Measurements from ENCODE around the gene P2RX2. TPM values are rescaled to one million over a fixed set of nuclear protein-coding genes. Genes with fewer than 3 reads are reported as not detected.

P2RX2 gene
- total RNA-seq, 4 donors from 2014 or later = 0.47 to 3.9 (median 3.3) TPM

- Histone ChIP-seq H3K27me3 (no peaks in the 10 kb centered on the region), H3K36me3 (peaks cover 0 to 100% of the 10 kb centered on the region in 2 donors), H3K4me3 (no peak overlapping the region), H3K27ac (no peak overlapping the region), H3K4me1 (no peaks in the 10 kb centered on the region), H3K9me3 (no peaks in the 10 kb centered on the region)
- ATAC-seq = no peak
- no peak for TF ChIP-seq EP300 (IDR thresholded peaks at IDR 0.05)
- TF ChIP-seq CTCF (IDR thresholded peaks at IDR 0.05) = no peak
- no peak for TF ChIP-seq POLR2AphosphoS5 (IDR thresholded peaks at IDR 0.05)
- no peak for TF ChIP-seq POLR2A (IDR thresholded peaks at IDR 0.05)
- 86% methylated on average over 10 to 12 of the region's 29 CpGs for WGBS, 2 donors (ENCODE audit: low coverage in 1 of 2)
Measured at GRCh38 chr12:132662901-132663755, 44.6 kb downstream of the P2RX2 start.

GRCh38 chr12:132664206-132665148 is 45.9 kb downstream of the P2RX2 start:
- no peaks in the 10 kb centered on the region for H3K9me3 ChIP-seq
- 78 to 80% methylated on average over 8 to 12 of the region's 21 CpGs for WGBS, 2 donors (ENCODE audit: low coverage in 1 of 2)
- H3K27me3 ChIP-seq = no peaks in the 10 kb centered on the region
- H3K4me1 ChIP-seq = no peaks in the 10 kb centered on the region
- no peak overlapping the region for H3K4me3 ChIP-seq
- no peak overlapping the region for H3K27ac ChIP-seq
- ATAC-seq = no peak
- H3K36me3 ChIP-seq = peaks cover 0 to 100% of the 10 kb centered on the region in 2 donors
- TF ChIP-seq CTCF (IDR thresholded peaks at IDR 0.05) (no peak), POLR2A (IDR thresholded peaks at IDR 0.05) (no peak), POLR2AphosphoS5 (IDR thresholded peaks at IDR 0.05) (no peak), EP300 (IDR thresholded peaks at IDR 0.05) (no peak)

- H3K4me3 ChIP-seq = no peak overlapping the region
- H3K27me3 ChIP-seq = no peaks in the 10 kb centered on the region
- no peaks in the 10 kb centered on the region for H3K4me1 ChIP-seq
- H3K36me3 ChIP-seq = peaks cover 0 to 100% of the 10 kb centered on the region in 2 donors
- WGBS, 2 donors (ENCODE audit: low coverage in 1 of 2) = 92 to 94% methylated on average over 12 of the region's 13 CpGs
- H3K27ac ChIP-seq = no peak overlapping the region
- no peak for ATAC-seq
- TF ChIP-seq EP300 (IDR thresholded peaks at IDR 0.05) (no peak), POLR2A (IDR thresholded peaks at IDR 0.05) (no peak), POLR2AphosphoS5 (IDR thresholded peaks at IDR 0.05) (no peak)
- no peaks in the 10 kb centered on the region for H3K9me3 ChIP-seq
Measured at GRCh38 chr12:132665149-132665491, 46.5 kb downstream of the P2RX2 start.

GRCh38 chr12:132665794-132666193 is 47.2 kb downstream of the P2RX2 start:
- WGBS, 2 donors (ENCODE audit: low coverage in 1 of 2) = 91 to 97% methylated on average over 4 to 6 of the region's 6 CpGs
- no peaks in the 10 kb centered on the region for H3K9me3 ChIP-seq

More at GRCh38 chr12:132665794-132666193, 47.2 kb downstream of the P2RX2 start:
- Histone ChIP-seq H3K36me3 (peaks cover 0 to 100% of the 10 kb centered on the region in 2 donors), H3K4me3 (no peak overlapping the region), H3K4me1 (no peaks in the 10 kb centered on the region), H3K27ac (no peak overlapping the region), H3K27me3 (no peaks in the 10 kb centered on the region)
- TF ChIP-seq CTCF (IDR thresholded peaks at IDR 0.05) = no peak
- no peak for TF ChIP-seq POLR2A (IDR thresholded peaks at IDR 0.05)
- no peak for TF ChIP-seq POLR2AphosphoS5 (IDR thresholded peaks at IDR 0.05)
- no peak for TF ChIP-seq EP300 (IDR thresholded peaks at IDR 0.05)
- ATAC-seq = no peak
